C4-2B (cell line): Measurements from ENCODE around the gene SPRN.

Source experiments
- CTCF ChIP-seq: fragments of 450-650 bp; conservative IDR thresholded peaks from 2 replicates; pipeline ENCODE4 v1.5.1; 2017; ENCODE audit warnings: mild to moderate bottlenecking
- ZFX ChIP-seq: fragments of 450-650 bp; IDR thresholded peaks from 2 replicates; pipeline ENCODE4 v1.6.1; 2017

GRCh38 chr10:133415752-133416151 is 8.7 kb downstream of the SPRN start:
- TF ChIP-seq CTCF (no peak), ZFX (no peak)
